Adipose tissue (tissue), 3 donors: Measurements from ENCODE around the gene CCRL2. TPM values are rescaled to one million over a fixed set of nuclear protein-coding genes. Genes with fewer than 3 reads are reported as not detected.
"Not testable (repeated sequence)": the region's sequence is repeated elsewhere in the genome, so short reads cannot be mapped to it uniquely, and the experiment has no call there.

Experiments
- H3K27ac ChIP-seq: one replicate; pipeline ENCODE4 v1.5.1; 2013; ENCODE audit warnings: low read depth, low read length
- WGBS, 3 donors: extraction: QIAGEN DNeasy Blood & Tissue Kit; methylation state at CpG; one replicate each; pipeline ENCODE4 v1.1.7; 2013; 5-methylcytosine and 5-hydroxymethylcytosine counted together
- polyA plus RNA-seq, 3 donors: library from polyadenylated mRNA; stranded (reverse); fragments of 200-250 nt; gene quantifications; one replicate each; pipeline ENCODE4 v1.2.3, GENCODE V29; 2013
- donor health status: healthy with polysubstance abuse.
- donor health status: Bipolar disorder and iron deficiency.
- donor health status: healthy.

Gene CCRL2
- polyA plus RNA-seq, 3 donors = 0.67 to 5.5 (median 2.0) TPM

DNA sequence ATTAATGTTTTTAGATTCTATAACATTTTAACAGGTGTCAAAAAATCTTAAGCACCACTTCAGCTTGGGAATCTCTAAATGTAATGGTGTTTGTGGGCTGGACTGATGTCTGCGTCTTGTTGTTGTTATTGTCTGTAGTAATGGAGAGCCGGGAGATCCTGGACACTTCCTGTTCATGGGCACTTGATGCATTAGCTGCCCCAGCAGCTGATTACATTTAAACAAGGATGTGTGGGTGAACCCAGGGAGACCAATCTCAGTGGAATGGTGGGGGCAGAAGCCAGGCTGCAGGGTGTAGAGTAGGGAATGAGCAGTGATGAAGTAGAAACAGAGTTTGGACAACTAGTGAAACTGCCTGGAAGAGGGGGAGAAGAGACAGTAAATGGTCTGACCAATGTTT is 8.0 kb upstream of the CCRL2 start:
- WGBS, 3 donors = 71 to 79% (median 77%) methylated on average over 2 of the region's 2 CpGs

DNA sequence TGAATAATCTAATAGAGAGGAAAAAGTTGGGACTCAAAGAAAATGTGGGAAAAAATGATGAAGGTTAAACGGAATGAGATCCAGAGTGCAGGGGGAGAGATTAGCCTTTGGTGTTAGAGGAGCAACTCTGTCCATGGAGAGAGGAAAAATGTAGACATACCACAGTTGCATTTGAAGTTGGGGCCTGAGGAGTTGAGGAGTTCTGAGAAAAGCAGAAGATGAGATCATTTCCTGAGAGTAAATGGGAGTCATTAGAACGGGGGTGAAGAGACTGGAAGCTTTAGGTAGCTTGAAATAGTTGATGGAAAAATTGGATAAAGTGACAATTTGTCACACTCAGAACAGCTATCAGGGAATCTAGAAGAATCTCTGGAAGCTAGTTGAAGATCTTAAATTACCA is 7.5 kb upstream of the CCRL2 start:
- 49 to 63% (median 54%) methylated on average over 2 of the region's 2 CpGs for WGBS, 3 donors
- no peak overlapping the region for H3K27ac ChIP-seq

More for the DNA sequence above, 8.0 kb upstream of the CCRL2 start:
- H3K27ac ChIP-seq = no peak overlapping the region

DNA sequence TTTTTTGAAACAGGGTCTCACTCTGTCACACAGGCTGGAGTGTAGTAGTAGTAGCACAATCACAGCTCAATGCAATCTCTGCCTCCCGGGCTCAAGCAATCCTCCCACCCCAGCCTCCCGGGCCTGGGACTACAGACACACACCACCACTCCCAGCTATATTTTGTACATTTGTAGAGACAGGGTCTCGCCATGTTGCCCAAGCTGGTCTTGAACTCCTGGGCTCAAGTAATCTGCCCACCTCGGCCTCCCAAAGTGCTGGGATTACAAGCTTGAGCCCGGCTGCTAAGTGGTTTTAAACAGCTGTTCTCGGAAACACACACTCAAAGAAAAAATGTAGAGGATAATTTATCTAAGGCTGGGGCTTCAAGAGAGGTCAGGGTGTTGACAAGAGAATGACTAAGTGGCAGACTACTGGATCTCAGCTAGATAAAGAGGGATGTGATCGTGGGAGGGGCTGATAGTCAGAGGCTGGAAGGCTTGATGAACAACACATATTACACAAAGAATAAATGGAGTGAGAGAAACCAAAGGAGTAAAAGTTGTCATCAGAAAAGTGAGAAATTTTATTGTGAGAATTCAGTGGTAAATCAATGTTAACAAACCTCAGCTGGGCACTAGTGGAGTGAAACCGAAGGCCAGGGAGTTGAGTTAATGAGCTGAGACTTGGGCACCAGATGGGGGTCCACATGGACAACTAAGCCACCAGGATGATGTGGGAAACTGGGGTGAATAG is 6.9 kb upstream of the CCRL2 start:
- WGBS, 3 donors = 73 to 77% (median 76%) methylated on average over 8 of the region's 8 CpGs
- H3K27ac ChIP-seq = no peak overlapping the region

DNA sequence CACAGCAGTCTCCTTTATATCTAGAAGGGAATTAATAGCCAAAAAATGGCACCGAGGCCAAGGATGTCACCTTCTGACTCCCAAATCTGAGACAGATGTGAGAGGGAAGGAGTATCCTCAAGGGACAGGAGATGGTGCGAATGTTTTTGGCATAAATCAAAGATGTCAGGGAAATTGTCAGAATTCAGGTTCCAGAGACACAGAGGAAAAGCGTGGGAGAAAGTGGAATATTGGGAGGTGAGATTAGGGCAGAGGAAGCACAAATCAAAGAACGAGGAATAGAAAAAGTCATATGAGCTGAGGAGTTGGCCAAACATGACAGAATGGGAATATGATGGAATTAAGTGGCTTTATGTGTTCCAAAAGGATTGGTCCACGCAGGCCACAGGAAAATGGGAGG is 6.2 kb upstream of the CCRL2 start:
- WGBS, 3 donors = 80 to 88% (median 87%) methylated on average over 5 of the region's 5 CpGs
- H3K27ac ChIP-seq = no peak overlapping the region

DNA sequence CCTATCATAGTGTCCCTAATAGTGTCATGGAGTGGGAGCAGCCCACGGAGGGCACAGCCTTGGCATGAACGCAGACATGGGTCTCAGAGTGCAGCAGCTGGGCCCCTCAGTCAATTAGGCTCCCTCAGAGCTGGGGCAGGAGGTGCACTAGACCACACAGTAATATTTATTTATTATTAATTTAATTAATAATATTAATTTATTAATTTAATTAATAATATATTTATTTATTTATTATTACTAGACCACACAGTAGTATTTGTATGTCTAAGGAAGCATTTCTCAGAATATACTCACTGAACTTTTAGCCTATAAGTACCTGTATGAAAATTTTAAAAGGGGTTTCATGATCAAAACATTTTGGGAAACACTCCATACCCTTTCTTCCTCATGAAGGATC is 5.5 kb upstream of the CCRL2 start:
- no peak overlapping the region for H3K27ac ChIP-seq
- 93 to 94% (median 94%) methylated on average over 2 of the region's 2 CpGs for WGBS, 3 donors

DNA sequence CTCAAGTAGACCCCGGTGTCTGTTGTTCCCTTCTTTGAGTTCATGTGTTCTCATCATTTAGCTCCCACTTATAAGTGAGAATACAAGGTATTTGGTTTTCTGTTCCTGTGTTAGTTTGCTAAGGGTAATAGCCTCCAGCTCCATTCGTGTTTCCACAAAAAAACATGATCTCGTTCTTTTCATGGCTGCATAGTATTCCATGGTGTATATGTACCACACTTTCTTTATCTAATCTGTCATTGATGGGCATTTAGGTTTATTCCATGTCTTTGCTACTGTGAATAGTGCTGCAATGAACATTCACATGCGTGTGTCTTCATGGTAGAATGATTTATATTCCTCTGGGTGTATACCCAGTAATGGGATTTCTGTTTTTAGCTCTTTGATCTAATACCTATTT is 4.2 kb upstream of the CCRL2 start:
- not testable (repeated sequence) for H3K27ac ChIP-seq
- 92 to 97% (median 94%) methylated on average over 4 of the region's 4 CpGs for WGBS, 3 donors

DNA sequence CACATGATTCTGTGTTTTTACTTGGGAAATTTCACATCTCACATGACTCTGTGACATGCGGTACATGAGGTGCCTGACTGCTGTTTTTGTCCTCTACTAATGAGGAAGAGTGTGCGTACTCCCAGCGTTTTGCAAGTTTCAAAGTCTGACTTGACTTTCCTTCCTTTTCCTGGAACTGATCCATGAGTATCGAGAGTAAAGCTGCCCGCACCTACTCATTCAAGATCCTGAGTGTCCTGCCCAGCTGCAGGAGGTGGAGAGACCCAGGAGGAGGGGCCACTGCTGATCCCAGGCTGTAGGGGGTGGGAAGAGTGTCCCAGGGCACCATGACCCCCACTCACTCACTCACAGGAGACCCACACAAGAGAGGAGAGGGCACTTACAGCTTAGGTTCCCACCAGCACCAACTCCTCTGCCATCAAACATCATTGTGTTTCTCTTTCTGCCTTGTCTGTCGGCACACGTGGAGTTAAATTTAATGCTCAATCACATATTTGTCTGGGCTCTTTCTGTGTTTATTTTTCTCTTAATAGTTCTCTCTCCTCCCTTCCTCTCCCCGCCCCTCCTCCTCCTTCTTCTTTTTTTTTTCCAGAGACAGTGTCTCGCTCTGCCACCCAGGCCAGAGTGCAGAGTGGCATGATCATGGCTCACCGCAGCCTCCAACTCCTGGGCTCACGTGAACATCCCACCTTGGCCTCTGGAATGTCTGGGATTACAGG is 1.6 kb upstream of the CCRL2 start:
- 21 to 46% (median 39%) methylated on average over 11 of the region's 11 CpGs for WGBS, 3 donors
- no peak overlapping the region for H3K27ac ChIP-seq

DNA sequence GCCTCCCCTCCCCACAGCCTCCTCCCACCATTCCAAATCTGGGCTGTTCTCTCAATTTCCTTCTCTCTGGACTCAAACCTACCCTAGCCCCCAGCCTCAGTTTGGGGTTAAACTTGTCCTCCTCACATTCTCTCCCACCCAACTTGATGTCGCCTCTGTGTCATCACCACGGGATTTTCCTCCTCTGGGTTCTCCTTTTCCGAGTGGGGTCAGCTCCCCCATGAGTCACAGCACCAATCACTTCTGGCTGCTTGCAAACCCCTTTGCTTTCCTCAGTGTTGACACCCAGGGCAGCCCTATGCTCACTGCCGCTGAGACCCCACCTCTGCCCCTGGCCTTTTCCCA is 644 bp upstream of the CCRL2 start:
- peak overlapping the region; percentile 49 for H3K27ac ChIP-seq
- WGBS, 3 donors = 59 to 87% (median 66%) methylated on average over 4 of the region's 4 CpGs

DNA sequence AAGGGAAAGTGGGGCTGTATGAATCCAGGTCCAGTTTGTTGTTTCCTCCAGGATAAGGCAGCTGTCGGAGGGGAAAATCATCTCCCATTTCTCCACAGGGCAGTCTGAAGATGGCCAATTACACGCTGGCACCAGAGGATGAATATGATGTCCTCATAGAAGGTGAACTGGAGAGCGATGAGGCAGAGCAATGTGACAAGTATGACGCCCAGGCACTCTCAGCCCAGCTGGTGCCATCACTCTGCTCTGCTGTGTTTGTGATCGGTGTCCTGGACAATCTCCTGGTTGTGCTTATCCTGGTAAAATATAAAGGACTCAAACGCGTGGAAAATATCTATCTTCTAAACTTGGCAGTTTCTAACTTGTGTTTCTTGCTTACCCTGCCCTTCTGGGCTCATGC is 911 bp downstream of the CCRL2 start:
- no peak overlapping the region for H3K27ac ChIP-seq
- WGBS, 3 donors = 63 to 75% (median 72%) methylated on average over 7 of the region's 7 CpGs

DNA sequence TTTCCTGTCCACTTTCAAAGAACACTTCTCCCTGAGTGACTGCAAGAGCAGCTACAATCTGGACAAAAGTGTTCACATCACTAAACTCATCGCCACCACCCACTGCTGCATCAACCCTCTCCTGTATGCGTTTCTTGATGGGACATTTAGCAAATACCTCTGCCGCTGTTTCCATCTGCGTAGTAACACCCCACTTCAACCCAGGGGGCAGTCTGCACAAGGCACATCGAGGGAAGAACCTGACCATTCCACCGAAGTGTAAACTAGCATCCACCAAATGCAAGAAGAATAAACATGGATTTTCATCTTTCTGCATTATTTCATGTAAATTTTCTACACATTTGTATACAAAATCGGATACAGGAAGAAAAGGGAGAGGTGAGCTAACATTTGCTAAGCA is 1.8 kb downstream of the CCRL2 start:
- 90% methylated on average over 7 of the region's 7 CpGs for WGBS, 3 donors
- H3K27ac ChIP-seq = no peak overlapping the region

DNA sequence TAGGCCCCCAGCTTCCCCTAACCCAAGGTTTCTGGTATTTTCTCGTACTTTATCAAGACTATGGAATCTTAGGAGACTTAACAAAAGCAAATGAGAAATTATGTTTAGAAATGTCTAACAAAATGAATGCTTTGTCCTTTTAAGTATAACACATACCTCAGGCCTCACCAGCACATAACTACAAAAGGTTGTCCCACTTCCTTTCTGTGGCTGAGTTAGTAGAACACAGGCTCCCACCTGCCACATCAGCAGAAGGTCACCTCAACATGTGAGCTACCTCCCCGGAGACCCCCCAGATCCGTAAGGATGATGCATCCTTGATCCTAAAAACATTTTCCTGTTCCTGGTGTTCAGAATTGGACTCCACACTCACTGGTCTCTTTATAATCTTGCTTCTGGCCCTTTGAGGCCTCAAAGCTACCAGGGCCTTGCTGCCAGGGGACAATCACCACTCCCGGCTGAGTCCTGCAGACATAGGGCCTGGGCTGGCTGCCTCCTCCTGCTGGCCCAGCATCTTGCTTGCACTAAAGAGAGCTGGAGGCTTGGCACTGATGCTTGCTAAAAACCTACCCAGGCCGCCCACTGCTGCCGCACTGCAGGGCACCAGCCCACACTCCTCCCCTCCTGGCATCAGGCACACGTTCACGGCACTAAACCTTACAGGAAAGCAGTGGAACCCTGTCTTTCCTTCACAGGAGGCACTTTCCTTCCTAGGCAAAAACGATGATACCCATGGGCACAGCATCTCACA is 2.9 kb downstream of the CCRL2 start:
- 86 to 89% (median 88%) methylated on average over 9 of the region's 9 CpGs for WGBS, 3 donors
- no peak overlapping the region for H3K27ac ChIP-seq

DNA sequence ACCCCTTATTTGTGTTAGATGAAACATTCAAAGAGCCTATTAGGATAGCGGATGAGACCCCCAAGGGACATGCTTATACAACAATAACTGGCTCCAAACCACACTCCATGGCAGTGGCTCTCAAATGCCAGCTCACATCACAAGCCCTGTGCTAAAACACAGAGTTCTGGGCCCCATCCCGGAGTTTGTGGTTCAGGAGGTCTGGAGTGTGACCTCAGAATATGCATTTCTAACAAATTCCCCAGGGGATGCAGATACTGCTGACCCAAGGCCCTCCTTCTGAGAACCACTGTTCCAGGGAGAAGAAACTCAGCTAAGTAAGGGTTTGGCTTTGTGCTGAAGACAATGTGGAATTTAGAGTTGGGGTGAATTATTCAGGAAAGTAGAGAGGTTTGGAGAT is 3.6 kb downstream of the CCRL2 start:
- H3K27ac ChIP-seq = no peak overlapping the region

DNA sequence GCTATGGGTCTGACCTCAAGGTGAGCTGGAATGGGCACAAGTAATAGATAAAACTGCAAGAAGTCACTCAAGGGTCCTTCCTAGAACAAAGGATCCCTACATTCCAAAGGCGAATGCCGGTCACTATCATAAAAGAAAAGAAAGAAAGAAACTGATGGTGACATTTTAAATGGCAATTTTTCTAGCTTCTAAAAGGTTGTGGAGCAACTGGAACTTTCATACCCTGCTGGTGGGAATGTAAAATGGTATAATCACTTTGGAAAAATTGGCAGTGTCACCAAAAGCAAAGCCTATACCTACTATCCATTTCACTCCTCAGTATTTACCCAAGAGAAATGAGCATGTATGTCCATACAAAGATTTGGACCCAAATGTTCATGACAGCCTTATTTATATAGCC is 4.2 kb downstream of the CCRL2 start:
- H3K27ac ChIP-seq = no peak overlapping the region
- 78 to 98% (median 78%) methylated on average over 2 of the region's 2 CpGs for WGBS, 3 donors

More for the DNA sequence above, 3.6 kb downstream of the CCRL2 start:
- WGBS, 3 donors = 86 to 98% (median 88%) methylated on average over 2 of the region's 2 CpGs

DNA sequence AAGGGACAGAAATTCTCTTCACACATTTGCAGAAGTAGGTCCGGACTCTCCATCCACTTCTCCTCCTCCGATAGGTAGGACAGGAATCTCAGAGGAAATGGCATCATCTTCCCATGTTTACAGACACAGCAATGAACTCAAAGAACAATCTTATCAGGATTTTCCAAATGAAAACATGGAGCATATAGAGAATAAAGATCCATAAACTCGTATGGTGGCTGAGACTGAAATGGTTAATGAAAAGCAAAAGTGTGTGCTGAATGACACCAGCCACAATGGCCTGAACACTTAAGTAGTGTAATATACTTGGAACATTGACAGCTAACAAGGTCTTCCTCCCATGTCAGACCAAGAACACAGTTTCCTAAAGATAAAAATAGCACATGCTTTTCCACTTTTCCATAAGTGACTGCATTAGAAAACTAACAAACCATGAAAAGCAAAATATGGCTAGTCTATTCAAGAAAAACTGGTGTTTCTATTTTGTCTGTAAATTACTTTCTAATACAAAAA is 5.8 kb downstream of the CCRL2 start:
- WGBS, 3 donors = 32 to 74% (median 43%) methylated on average over 3 of the region's 3 CpGs
- no peak overlapping the region for H3K27ac ChIP-seq

DNA sequence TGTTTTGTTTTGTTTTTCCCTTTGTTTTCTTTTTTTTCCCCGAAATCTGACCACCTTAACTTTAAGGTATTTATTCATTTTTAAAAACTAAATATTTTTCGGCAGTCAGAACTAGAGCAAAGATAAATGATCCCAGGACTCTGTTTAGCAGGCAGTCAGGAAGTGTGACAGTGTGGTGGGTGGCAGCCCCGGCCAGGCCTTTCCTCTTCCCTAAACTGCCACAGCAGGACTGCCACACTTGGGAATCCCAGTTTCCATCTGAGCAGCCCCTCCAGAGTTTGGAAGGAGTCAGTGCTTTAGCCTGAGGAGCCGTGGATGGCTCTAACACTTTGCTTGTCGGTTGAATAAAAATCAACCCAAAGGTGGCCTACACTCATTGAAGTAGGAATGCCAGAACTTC is 6.9 kb downstream of the CCRL2 start:
- WGBS, 3 donors = 54 to 76% (median 60%) methylated on average over 5 of the region's 5 CpGs
- H3K27ac ChIP-seq = no peak overlapping the region

DNA sequence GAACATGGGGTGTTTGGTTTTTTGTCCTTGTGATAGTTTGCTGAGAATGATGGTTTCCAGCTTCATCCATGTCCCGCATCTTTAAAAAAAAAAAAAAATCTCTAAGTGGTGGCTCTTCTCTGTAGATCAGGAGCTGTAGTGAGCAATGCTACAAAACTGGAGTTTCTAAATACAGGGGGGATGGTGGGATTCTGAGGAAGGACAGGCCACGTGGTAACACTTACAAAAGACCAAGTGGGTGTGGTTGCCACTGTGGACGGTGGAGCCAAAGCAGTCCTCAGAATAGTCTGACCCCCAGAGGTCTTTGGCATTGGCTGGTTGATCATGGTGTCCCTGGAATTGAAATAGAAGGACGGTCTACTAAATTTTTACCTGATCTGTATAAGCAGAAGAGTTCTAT is 7.7 kb downstream of the CCRL2 start:
- H3K27ac ChIP-seq = no peak overlapping the region
- WGBS, 3 donors = 63 to 91% (median 64%) methylated on average over 4 of the region's 4 CpGs

DNA sequence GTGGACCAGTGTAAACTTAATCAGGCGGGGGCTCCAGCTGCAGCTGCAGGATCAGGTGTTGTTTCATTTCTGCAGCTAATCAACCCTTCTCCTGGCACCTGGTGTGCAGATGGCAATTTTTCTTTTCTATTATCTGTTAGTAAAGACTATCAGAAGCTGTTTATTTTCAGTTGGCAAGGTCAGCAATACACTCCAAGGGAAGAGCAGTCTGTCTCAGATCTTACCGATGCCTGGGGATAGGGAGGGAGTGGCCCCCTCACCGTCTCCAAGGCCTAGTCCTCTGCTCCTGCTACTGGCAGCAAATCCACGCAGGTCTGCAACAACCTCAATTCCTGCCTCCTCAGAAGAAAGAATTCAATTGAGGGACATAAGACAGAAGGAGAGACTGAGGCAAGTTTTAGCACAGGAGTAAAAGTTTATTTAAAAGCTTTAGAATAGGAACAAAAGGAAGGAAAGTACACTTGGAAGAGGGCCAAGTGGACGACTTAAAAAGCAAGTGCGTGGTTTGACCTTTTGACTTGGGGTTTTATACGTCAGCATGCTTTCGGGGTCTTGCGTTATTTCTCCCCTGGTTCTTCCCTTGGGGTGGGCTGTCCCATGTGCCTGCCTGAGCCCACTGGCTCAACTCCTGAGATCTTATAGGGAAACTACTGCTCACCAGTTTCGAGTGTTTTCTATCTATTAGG is 9.2 kb downstream of the CCRL2 start:
- 42 to 44% (median 43%) methylated on average over 10 of the region's 10 CpGs for WGBS, 3 donors
- no peak overlapping the region for H3K27ac ChIP-seq

DNA sequence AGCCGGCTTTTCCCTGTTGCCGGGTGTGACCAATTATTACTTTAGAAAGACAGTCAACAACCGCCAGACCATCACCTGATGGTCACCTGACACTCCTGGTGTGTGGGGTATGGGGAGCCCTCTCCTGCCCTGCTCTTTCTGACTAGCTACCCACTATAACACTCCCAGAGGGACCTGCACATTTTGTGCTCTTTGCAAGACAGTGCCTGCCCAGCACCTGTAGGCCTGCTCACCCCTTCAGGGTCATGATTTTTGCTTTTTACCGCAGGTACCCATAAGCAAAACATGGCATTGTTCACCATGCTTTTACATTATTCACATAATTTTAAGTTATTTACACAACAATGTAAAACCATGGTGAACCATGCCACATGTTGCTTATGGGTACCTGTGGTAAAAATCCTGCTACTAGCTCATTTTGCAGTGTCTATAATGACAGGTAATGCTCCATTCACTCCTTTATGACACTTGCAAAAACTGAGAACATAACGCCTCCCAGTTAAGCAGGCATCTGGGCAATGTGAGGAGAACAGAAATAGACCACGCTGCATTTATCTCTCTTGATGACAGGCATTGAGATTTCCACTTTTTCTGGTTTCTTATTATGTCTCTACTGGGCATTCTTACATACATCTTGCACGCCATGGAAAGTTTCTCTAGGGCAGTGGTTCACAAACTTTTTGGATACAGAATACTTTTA is 9.9 kb downstream of the CCRL2 start:
- WGBS, 3 donors = 80 to 94% (median 82%) methylated on average over 7 of the region's 7 CpGs
- no peak overlapping the region for H3K27ac ChIP-seq
